Measurements from ENCODE around the gene DIAPH2.

The DIAPH2 gene

GRCh38 chrX:97306771-97307470 is 622.3 kb downstream of the DIAPH2 start:
- Histone ChIP-seq H3K4me3 (ENCODE audit: low read depth in 1 of 2, low read length in 1 of 2) (no peak overlapping the region), H3K36me3 (no peaks in the 10 kb centered on the region), H3K27ac (no peak overlapping the region), H3K9me3 (no peaks in the 10 kb centered on the region), H3K27me3 (no peaks in the 10 kb centered on the region), H3K4me1 (ENCODE audit: control insufficient read depth in 1 of 2, insufficient read depth in 1 of 2, low read depth in 1 of 2, low read length in 1 of 2) (no peaks in the 10 kb centered on the region)
- TF ChIP-seq, protein P1, sequence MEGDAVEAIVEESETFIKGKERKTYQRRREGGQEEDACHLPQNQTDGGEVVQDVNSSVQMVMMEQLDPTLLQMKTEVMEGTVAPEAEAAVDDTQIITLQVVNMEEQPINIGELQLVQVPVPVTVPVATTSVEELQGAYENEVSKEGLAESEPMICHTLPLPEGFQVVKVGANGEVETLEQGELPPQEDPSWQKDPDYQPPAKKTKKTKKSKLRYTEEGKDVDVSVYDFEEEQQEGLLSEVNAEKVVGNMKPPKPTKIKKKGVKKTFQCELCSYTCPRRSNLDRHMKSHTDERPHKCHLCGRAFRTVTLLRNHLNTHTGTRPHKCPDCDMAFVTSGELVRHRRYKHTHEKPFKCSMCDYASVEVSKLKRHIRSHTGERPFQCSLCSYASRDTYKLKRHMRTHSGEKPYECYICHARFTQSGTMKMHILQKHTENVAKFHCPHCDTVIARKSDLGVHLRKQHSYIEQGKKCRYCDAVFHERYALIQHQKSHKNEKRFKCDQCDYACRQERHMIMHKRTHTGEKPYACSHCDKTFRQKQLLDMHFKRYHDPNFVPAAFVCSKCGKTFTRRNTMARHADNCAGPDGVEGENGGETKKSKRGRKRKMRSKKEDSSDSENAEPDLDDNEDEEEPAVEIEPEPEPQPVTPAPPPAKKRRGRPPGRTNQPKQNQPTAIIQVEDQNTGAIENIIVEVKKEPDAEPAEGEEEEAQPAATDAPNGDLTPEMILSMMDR (IDR thresholded peaks at IDR 0.05) = no peak

DNA sequence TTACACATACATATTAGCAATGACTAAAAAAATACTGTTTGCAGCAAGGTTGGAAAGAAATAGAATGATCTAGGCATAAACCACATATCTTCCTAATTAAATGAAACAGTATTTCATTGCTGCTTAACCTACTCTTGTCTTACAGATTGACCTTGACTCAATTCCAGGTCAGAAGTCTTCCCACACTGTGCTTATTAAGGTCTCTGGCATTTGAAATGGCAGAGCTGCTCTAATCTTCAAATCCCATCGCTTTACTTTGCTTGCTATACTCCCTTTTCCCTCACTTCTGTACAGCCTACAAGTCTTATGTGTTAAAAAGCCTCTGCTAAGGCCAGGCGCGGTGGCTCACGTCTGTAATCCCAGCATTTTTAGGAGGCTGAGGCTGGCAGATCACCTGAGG is 623.5 kb downstream of the DIAPH2 start:
- Histone ChIP-seq H3K4me3 (ENCODE audit: low read depth in 1 of 2, low read length in 1 of 2) (no peak overlapping the region), H3K36me3 (no peaks in the 10 kb centered on the region)
- TF ChIP-seq, protein P1 (IDR thresholded peaks at IDR 0.05) = no peak

GRCh38 chrX:97309487-97310116 is 625.0 kb downstream of the DIAPH2 start:
- TF ChIP-seq, protein P1 (IDR thresholded peaks at IDR 0.05) = no peak
- Histone ChIP-seq H3K4me1 (ENCODE audit: control insufficient read depth in 1 of 2, insufficient read depth in 1 of 2, low read depth in 1 of 2, low read length in 1 of 2) (no peaks in the 10 kb centered on the region), H3K4me3 (ENCODE audit: low read depth in 1 of 2, low read length in 1 of 2) (no peak overlapping the region), H3K36me3 (no peaks in the 10 kb centered on the region), H3K9me3 (no peaks in the 10 kb centered on the region), H3K27me3 (no peaks in the 10 kb centered on the region), H3K27ac (no peak overlapping the region)

More for the DNA sequence above, 623.5 kb downstream of the DIAPH2 start:
- Histone ChIP-seq H3K4me1 (ENCODE audit: control insufficient read depth in 1 of 2, insufficient read depth in 1 of 2, low read depth in 1 of 2, low read length in 1 of 2) (no peaks in the 10 kb centered on the region), H3K27me3 (no peaks in the 10 kb centered on the region), H3K27ac (no peak overlapping the region), H3K9me3 (no peaks in the 10 kb centered on the region)

DNA sequence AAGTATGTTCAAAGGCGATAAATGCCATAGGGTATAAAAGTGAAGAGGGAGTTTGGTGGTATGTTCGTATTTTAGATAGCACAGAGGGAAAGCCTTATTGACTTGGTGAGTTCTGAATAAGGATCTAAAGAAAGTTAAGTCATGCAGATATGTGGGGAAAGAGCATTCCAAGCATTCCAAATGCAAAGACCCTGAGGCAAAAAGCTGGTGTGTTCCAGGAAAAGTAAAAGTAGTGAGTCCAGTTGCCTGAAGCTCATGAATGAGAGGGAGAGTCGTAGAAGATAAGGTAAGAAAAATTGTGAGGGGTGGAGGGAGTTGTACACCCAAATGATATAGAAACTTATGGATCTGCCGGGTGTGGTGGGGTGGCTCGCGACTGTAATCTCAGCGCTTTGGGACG is 625.7 kb downstream of the DIAPH2 start:
- H3K27me3 ChIP-seq = no peaks in the 10 kb centered on the region
- no peaks in the 10 kb centered on the region for H3K4me1 ChIP-seq (ENCODE audit: control insufficient read depth in 1 of 2, insufficient read depth in 1 of 2, low read depth in 1 of 2, low read length in 1 of 2)
- H3K9me3 ChIP-seq = no peaks in the 10 kb centered on the region
- no peak overlapping the region for H3K4me3 ChIP-seq (ENCODE audit: low read depth in 1 of 2, low read length in 1 of 2)
- TF ChIP-seq, protein P1 (IDR thresholded peaks at IDR 0.05) = no peak
- no peaks in the 10 kb centered on the region for H3K36me3 ChIP-seq
- H3K27ac ChIP-seq = no peak overlapping the region

DNA sequence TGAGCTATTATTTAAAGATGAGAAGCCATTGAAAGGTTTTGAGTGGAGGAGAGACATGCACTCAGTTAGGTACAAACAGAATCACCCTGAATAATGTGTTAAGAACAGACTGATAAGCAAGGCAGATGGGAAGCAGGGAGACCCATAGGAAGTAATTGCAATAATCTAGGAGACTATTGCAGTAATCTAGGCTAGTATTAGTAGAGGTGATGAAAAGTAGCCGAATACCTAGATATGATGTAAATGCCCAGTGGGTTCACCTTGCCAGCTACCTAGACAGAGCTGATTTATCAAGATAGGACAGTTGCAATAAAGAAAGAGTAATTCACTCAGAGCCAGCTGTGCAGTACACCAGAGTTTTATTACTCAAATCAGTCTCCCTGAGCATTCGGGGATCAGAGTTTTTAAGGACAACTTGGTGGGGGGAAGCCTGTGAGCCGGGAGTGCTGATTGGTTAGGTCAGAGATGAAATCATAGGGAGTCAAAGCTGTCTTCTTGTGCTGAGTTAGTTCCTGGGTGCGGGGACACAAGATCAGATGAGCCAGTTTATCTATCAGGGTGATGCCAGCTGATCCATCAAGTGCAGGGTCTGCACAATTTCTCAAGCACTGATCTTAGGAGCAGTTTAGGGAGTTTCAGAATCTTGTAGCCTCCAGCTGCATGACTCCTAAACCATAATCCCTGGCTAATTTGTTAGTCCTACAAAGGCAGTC is 626.6 kb downstream of the DIAPH2 start:
- no peaks in the 10 kb centered on the region for H3K9me3 ChIP-seq
- TF ChIP-seq, protein P1 (IDR thresholded peaks at IDR 0.05) = no peak
- H3K36me3 ChIP-seq = no peaks in the 10 kb centered on the region
- no peak overlapping the region for H3K27ac ChIP-seq
- no peaks in the 10 kb centered on the region for H3K27me3 ChIP-seq
- no peak overlapping the region for H3K4me3 ChIP-seq (ENCODE audit: low read depth in 1 of 2, low read length in 1 of 2)
- no peaks in the 10 kb centered on the region for H3K4me1 ChIP-seq (ENCODE audit: control insufficient read depth in 1 of 2, insufficient read depth in 1 of 2, low read depth in 1 of 2, low read length in 1 of 2)

All from neutrophil (primary cell).